ENCODE results near the gene SLC22A1.

GRCh38 chr6:160129881-160130615, 8.4 kb downstream of the SLC22A1 start:
- TF ChIP-seq ATF3 (CRISPR knock-in tag; conservative IDR thresholded peaks at IDR 0.05): no peak
- TF ChIP-seq CTCF (IDR thresholded peaks at IDR 0.05): no peak
- TF ChIP-seq CBFB (CRISPR knock-in tag; IDR thresholded peaks at IDR 0.05; ENCODE audit: low read depth): no peak
- TF ChIP-seq USF2 (CRISPR knock-in tag; IDR thresholded peaks at IDR 0.05): no peak
- TF ChIP-seq NR2C2 (CRISPR knock-in tag; IDR thresholded peaks at IDR 0.05): no peak
- no peak for TF ChIP-seq CREB1 (CRISPR knock-in tag; IDR thresholded peaks at IDR 0.05)
- no peak for TF ChIP-seq ETV6 (CRISPR knock-in tag; IDR thresholded peaks at IDR 0.05)
- no peak for TF ChIP-seq ATF1 (CRISPR knock-in tag; IDR thresholded peaks at IDR 0.05)
- no peak for TF ChIP-seq NFYB (CRISPR knock-in tag; conservative IDR thresholded peaks at IDR 0.05; ENCODE audit: low read depth)
- TF ChIP-seq USF1 (CRISPR knock-in tag; IDR thresholded peaks at IDR 0.05): no peak
